Fibroblast of peridontal ligament (primary cell): Measurements from ENCODE around the gene OTUD6A.
"Not testable (repeated sequence)": the region's sequence is repeated elsewhere in the genome, so short reads cannot be mapped to it uniquely, and the experiment has no call there.

ENCODE experiments used
- DNase-seq: peaks from one replicate; pipeline ENCODE4 v3.0.0-alpha.2; 2010; ENCODE audit errors: extremely low read depth

Gene OTUD6A

GRCh38 chrX:70046978-70047377 lies 15.3 kb upstream of the OTUD6A start:
- DNase-seq: no peak

- no peak for DNase-seq
These were observed 12.9 kb upstream of the OTUD6A start for GRCh38 chrX:70049406-70049805.

DNA sequence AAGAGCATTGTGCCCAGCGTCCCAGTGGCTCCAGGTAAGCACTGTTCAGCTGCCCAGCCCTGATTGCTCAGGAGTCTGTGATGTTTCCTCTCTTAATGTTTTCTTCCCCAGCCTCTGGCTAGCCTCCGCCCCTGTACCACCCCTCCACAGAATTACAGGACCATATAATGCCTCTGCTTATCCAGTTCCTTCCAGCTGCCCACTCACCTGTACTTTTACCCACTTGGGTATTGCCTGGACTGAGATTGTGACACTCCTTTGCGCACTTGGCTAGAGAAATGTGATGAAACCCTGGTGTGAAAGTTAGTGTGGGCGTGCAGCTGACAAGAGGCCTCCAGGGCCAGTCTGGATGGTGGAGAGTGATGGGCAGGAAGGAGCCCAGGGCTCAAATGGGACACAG lies 12.3 kb upstream of the OTUD6A start, which contains the start of gene AWAT2:
Gene AWAT2, minus strand, starts transcription at position 14 of the 400 bp plus-strand sequence. Its CDS starts 6 bp downstream, at position 8.
- DNase-seq: no peak

- no peak for DNase-seq
These were observed 9.2 kb upstream of the OTUD6A start for GRCh38 chrX:70052895-70053615.

GRCh38 chrX:70054391-70054790 lies 7.9 kb upstream of the OTUD6A start:
- DNase-seq: no peak

GRCh38 chrX:70062961-70063550 lies 799 bp downstream of the OTUD6A start:
- DNase-seq: no peak

- no peak for DNase-seq
These were observed 4.4 kb downstream of the OTUD6A start for GRCh38 chrX:70066646-70067045.

- DNase-seq: no peak
These were observed 17.0 kb downstream of the OTUD6A start for GRCh38 chrX:70079297-70079696.

- no peak for DNase-seq
These were observed 17.6 kb downstream of the OTUD6A start for GRCh38 chrX:70079870-70080269.

DNA sequence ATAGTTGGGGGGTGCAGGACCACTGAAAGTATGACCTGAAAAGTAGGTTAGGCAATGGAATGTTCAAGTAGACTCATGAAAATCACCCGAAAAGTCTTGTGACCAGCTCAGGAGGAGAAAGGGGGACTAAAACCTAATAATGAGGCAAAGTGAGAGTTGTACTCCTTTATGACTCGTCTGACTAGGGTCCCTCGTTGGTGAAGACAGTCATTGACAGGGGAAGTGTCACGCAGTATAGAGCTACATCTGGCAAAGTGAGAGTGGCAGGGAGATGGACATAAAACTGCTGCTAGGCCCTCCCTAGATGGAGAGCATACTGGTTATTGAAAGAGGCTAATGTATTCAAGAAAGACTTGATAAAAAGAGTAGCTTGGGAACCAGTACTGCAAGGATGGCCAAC lies 20.5 kb downstream of the OTUD6A start:
- DNase-seq: no peak

DNA sequence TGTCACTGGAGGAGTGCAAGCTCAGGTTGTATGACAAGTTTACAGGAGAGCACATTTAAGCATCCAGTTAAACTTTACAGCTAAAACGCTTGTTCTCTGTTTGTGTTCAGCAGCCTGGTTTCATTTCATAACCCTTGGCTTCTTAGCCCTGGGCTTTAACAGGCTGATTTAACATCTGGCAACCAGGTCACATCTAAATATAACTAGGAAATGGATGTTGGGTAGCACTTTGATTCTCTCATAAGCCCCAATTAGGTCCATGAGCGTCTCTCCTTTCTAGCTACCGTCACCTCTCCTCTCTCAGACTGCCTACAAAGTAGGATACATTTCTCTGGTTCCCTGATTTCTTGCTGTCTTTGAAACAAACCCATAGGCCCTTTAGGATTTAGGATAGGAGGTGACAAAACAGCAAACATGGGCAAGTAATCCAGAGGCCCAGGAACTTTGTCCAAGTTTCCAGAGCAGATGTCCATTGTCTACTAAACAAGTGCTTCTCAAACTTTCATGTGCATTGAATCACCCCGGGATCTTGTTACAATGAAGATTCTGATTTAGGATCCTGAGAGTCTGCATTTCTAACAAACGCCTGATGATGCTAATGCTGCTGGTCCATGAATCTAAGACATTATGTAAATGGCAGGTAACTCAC lies 22.5 kb downstream of the OTUD6A start:
- no peak for DNase-seq

DNA sequence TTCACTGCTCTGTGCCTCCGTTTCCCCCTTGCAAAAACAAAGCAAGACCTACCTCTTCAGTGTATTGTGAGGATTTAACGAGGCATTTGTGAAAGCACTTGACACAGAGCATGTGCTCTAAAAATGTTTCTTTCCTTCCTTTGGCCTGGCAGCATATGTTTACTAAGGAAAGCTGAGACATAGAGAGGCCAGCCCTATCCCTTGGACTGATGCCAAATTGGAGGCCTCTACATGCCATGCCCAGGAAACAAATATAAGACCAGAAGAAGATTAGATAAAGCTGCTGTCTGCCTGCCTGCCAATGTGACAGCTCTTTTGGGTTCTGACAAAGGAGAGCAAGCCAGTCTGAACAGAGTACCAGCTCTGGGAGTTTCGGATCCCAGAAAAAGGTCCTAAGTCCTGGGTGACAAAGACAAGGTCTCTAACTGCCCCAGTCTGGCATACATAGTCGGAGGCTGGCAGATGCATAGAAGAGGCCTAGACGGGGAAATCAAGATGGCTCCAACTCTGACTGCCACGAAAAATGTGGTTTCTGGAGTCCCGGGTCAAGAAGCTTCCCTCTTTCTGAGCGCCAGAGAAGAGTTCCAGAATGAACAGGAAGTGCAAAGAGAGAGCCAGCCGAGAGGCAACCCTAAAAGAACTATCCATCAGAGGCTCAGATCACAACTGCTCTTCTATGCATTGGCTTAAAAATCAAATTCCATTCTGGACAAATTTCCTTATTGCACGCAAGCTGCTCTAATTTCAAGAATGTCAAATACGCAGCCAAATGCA lies 25.8 kb downstream of the OTUD6A start:
- DNase-seq: peak; percentile 55

DNA sequence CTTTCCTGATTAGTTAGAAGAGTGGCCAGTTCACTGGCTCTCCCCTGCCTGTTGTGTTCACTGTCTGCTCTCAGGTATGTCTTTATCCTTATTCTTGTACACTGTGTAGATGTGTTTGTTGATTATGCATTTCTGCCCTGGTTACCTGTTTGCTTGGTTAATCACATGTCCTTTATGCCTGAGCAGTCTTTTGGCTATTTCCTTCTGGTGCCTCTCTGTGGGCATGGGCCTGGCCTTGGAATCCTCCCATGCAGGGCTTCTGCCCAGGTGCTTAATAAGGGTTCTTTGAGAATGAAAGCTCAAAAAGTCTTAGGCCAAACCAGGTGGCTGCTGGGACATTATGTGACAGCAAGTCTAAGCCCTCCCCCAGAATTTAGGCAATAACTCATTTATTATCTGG lies 26.5 kb downstream of the OTUD6A start:
- DNase-seq: no peak

DNA sequence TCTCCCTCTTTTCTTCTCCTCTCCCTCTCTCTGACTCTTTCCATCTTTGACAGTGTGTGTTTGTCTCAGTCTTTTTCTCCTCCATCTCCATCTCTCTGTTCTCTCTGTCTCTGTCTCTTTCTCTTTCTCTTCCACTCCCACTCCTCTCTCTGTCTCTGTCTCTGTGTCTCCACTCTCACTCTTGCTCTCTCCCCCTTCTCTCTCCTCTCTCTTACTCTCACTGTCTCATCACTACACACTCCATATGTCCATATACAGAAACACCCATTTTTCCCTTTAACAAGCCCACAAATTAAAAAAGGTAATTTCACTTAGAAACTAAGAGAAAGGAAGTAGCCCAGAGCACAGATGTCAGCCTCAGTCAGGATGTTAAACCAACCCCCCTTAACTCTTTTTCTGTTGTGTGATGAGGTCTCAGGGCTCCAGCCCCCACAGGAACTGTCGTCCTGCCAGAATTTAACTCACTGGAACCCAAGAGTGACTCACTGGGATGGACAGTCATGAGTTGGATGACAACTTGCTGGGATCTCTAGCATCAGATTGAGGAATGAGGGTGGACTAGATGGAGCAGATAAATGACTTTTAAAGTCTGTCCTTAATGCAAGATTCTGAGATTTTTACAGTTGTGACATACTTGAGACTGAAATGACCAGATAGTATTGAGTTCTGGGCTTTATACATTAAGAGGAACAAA lies 27.5 kb downstream of the OTUD6A start:
- DNase-seq: peak; percentile 23

- no peak for DNase-seq
These were observed 30.0 kb downstream of the OTUD6A start for GRCh38 chrX:70092247-70092646.

DNA sequence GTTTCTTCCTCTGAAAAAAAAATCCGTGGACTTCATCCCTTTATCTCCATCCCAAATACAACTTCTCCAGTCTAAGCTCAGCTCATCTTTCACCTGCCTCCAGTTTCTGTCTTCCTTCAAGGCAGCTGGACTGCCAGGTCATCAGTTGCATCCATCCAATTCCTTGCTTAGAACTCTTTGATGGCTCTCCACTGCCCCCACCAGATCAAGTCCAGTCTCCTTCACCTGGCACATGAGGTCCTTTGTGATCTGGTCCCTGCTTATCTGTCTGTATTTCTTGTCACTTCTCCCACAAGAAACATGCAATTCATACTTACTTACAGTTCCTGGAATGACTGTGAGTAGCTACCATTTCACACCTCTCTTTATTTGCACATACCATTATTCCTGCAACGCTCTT lies 33.8 kb downstream of the OTUD6A start:
- no peak for DNase-seq

GRCh38 chrX:70105229-70105628 lies 43.0 kb downstream of the OTUD6A start:
- DNase-seq: no peak

DNA sequence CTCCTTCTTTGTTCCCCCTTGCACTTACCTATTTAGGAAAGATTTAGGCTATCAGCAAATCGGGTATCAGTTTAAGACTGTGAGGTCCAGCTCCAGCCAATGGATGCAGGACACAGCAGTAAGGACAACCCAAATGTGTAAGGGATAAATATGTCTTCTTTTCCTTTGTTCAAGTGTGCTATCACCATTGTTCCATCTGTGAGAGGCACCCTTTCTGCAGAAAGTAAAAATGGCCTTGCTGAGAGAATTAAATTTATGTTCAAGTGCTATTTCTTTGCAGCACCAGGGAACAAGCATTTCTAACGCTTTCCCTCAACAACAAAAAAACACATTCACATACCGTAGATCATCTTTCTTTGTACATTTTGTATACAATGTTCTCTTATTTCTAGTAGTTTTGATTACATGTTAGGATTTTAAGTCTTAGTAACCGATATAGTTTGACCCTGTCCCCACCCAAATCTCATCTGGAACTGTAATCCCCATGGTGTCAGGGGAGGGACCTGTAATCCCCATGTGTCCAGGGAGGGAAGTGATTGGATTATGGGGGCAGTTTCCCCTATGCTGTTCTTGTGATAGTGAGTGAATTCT lies 49.3 kb downstream of the OTUD6A start:
- not testable (repeated sequence) for DNase-seq
